Measurements from ENCODE around the gene IL1F10.
"Not testable (repeated sequence)": the region's sequence is repeated elsewhere in the genome, so short reads cannot be mapped to it uniquely, and the experiment has no call there.

The IL1F10 gene

DNA sequence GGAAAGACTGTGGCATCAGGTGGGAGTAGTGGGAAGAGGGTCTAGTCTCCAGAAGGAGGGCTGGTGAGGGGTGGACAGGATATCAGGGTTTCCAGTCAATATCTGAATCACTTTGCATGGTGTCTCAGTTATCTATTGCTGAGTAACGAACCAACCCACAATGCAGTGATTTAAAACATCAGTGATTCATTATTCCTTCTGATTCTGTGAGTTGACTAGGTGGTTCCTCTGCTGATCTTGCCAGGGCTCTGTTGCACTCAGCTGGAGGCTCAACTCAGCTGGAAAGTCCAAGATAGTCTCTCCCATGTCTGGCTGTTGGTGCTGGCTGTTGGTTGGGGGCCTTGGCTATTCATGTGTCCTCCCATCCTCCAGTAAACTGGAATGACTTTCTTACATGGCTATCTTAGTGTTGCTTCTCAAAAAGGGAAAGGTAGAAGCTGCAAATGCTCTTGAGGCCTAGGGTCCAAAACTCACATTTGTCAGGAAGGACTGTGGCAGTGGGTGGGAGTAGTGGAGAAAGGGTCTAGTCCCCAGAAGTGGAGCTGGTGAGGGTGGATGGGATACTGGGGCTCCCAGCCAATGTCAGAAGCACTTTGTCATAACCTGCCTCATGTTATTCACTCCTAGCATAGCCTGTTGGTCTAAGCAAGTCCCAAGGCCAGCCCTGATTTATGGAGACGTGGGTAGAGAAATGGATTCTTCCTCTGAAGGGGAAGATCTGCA, 13.9 kb downstream of the IL1F10 start:
- DNase-seq (ENCODE audit: low read depth): no peak

DNA sequence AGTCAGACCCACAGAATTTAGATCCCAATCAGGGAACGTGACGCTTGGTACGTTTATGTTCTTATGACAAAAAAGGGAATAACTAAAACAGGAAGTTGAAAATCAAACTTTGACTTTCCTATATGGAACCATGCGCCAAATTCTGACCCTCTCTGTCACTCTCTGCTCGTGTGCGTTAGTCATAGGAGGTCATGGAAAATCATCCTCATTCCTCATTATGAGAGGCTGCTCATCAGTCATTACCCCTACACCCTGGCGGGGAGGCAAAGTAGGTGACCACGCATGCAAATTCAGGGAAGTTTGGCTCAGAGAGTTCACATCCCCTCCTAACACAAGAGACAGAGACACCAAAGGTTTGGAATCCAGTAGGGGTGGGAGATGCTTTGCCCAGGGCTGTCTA, 15.5 kb downstream of the IL1F10 start:
- DNase-seq (ENCODE audit: low read depth): no peak

DNA sequence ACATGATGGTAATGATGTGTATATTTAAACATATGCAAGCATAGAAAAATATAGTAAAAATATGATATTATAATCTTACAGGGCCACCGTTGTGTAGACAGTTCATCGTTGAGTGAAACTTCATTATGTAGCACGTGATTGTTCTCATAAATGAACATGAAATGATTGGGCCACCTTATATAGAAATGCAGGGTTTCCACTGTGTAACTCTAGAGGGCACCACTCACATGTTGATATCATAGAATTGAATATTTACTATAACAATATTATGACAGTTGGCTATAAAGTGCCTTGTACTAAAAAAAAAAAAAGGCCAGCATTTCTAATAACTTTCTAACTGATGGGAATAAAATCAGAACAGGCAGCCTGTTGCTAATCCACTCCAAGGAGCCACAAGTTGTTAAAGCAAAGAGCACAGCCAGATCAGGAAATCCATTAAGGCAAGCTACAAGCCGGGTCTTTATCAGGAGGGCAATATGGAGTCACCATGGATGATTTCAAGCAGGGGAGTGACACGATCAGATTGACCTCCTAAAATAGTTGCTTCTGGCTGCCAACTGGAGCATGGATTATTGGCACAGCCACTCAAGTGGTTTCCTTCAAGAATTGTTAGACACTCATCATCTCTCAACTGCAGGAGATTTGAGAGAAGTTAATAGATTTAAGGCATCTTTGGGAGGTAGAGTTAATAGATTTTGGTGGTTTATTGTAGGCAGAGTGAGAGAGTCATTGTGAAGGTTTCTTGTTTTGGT, 16.7 kb downstream of the IL1F10 start:
- no peak for DNase-seq (ENCODE audit: low read depth)

GRCh38 chr2:113085542-113085941, 17.8 kb downstream of the IL1F10 start:
- no peak for DNase-seq (ENCODE audit: low read depth)

DNA sequence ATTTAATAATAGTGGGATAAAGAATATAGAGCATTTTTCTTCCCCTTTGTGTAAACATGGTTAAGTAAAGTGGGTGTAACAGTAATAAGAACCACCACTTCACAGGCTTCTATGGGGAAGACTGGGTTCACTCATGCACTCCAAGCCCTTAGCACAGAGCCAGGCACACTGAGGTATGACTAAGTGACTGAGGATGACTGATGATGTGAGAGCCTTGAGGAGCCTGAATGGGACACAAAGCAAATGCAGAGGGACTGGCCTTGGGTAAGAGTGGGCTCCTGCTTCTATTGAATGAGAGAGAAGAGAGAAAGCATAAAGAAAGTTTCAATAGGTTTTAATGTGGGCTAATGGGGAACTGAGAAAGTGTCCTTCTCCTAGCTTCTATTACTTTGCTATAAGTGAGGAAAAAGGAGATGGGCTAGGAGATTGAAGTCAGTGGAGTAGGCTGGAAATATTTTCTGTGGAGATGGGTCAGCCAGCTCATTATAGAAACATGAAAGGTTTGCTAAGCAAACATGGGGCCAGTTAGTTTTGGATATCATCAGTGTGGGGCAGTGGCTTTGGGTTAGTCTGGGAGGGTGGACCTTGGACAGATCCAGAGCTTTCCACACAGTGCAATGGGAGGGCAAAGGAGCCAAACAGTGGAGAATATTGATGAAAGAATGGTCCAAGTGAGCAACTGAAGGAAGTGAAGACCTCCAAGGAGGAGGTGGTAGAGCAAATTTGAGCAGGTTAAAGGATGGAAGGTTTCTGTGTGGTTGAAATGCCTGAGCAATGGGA, 20.6 kb downstream of the IL1F10 start:
- DNase-seq (ENCODE audit: low read depth): no peak

GRCh38 chr2:113089916-113090315, 22.1 kb downstream of the IL1F10 start:
- no peak for DNase-seq (ENCODE audit: low read depth)

DNA sequence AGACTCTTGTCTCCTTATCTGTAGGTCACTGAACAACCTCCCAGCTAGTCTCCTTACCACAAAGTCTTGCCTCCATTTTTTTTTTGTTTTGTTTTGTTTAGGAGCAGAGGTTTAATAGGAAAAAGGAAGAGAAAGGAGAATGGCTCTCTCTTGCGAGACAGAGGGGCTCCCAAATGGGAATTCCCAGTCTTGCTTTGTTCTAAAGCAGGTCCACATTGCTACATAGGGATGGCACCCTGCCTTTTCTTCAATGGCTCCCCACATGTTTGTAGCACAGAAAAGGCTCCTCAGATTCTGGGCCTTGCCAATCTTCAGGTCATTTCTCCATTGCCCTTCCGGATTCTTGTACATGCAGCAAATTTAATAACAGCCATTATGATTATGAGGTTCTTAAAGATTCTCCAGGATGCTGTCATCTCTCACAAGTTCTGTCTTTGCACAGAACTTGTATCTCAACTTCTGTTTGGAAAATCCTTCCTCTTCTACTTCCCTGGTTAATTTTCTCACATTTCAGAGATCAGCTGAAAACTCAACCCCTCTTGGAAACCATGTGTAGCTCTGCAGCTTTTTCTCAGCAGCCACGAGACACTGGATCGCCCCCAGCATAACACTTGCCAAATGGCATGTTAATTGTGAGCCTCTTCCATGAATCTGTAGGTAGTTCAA, 23.6 kb downstream of the IL1F10 start:
- no peak for DNase-seq (ENCODE audit: low read depth)

DNA sequence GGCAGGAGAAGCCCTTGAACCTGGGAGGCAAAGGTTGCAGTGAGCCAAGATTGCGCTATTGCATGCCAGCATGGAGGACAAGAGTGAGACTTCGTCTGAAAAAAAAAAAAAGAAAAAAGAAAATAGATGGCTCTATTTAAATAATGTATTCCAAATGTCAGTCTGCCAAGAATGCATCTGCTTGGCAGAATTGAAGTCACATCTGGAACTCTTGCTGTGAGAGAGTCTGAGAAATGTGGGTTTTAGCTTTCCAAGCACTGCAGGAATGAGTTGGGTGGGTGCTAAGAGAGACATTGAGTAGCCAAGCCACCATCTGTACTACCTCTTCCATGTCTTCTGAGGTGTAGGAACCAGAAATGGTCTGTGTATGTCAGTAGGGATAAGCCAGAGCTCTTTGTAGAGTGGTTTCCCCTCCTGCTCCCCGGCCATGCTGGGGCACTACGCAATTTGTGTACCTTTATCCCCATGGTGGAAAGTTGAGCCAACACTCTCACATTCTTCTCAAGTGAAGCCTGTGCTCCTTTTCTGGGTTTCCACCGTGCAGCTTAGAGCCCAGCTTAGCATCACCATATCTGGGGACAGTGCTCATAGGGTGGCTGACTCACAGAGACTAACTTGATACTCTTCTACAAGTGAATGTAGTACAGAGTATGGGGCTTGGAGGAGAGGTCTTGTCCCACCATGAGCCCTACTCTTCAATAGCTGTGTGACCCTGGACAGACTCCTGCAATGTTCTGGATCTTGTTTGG, 25.3 kb downstream of the IL1F10 start:
- no peak for DNase-seq (ENCODE audit: low read depth)

DNA sequence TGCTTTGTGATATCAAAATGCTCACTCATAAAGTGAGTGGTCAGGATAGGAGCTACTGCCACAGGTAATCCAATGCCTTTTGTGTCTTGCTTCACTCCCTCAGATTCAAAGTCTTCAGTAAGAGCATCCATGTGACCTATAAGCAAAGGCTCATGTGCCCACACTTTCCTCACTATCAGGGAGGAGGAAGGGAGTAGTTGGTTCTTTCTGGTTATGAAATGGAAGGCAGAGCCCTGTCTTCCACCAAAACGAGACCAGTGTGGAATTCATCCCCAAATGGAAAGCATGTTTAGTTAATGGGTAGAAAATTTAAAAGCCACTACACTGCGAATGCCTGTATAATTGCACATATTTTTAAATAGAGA, 25.8 kb downstream of the IL1F10 start:
- no peak for DNase-seq (ENCODE audit: low read depth)

- not testable (repeated sequence) for DNase-seq (ENCODE audit: low read depth)
Measured at GRCh38 chr2:113096306-113096705, 28.5 kb downstream of the IL1F10 start.

DNA sequence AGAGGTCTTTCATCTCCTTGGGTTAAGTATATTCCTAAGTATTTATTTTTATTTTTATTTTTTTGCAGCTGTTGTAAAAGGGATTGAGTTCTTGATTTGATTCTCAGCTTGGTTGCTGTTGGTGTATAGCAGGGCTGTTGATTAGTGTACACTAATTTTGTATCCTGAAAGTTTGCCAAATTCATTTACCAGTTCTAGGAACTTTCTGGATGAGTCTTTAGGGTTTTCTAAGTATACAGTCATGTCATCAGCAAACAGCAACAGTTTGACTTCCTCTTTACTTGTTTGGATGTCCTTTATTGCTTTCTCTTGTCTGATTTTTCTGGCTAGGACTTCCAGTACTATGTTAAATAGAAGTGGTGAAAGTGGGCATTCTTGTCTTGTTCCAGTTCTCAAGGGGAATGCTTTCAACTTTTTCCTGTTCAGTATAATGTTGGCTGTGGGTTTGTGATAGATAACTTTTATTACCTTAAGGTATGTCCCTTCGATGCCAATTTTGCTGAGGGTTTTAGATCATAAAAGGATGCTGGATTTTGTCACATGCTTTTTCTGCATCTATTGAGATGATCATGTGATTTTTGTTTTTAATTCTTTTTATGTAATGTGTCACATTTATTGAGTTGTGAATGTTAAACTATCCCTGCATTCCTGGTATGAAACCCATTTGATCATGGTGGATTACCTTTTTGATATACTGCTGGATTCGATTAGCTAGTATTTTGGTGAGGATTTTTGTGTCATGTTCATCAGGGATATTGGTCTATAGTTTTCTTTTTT, 29.3 kb downstream of the IL1F10 start:
- DNase-seq (ENCODE audit: low read depth): not testable (repeated sequence)

GRCh38 chr2:113098041-113098440, 30.3 kb downstream of the IL1F10 start:
- DNase-seq (ENCODE audit: low read depth): no peak

- no peak for DNase-seq (ENCODE audit: low read depth)
Measured at GRCh38 chr2:113098532-113098931, 30.8 kb downstream of the IL1F10 start.

DNA sequence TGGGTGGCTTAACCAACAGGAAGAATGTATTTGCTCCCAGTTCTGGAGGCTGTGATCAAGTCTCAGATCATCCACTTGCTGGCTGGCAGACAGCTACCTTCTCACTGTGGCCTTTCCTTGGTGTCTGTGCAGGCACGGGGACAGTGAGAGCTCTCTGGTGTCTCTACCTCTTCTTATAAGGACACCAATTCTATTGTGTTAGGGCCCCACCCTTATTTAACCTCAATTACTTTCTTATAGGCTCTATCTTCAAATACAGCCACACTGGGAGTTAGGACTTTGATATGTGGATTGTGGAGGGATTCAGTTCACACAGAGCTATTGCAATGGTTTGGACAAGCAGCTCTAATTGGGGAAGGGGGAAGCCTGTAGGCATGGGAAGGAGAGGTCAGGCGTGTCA, 34.4 kb downstream of the IL1F10 start:
- no peak for DNase-seq (ENCODE audit: low read depth)

- no peak for DNase-seq (ENCODE audit: low read depth)
Measured at GRCh38 chr2:113103277-113103676, 35.5 kb downstream of the IL1F10 start.

DNA sequence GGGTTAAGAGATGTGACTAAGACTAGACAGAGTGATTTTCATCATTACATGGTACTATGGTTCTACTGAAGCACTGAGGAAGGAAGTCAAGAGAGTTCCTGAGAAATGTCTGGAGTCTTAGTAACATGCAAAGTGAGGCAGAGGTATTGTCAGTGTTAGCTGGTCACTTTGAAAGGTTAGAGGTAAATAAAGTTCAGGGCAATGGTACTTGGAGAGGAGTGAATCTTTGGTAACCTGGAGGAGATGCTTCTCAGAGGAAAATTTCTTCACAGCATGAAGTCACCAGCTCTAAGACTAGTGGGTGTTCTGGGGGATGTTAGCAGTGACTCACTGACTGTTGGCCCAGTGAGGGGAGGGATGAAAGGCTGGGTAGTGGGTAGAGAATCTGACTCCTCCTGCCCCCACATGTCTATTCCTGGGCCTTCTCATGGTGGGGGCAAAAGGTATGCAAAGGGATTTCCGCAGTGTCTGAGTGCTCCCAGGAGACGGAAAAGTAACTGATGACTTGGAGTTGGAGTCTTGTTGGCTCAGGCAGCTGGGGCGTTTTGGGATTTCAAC, 36.4 kb downstream of the IL1F10 start:
- DNase-seq (ENCODE audit: low read depth): no peak

DNA sequence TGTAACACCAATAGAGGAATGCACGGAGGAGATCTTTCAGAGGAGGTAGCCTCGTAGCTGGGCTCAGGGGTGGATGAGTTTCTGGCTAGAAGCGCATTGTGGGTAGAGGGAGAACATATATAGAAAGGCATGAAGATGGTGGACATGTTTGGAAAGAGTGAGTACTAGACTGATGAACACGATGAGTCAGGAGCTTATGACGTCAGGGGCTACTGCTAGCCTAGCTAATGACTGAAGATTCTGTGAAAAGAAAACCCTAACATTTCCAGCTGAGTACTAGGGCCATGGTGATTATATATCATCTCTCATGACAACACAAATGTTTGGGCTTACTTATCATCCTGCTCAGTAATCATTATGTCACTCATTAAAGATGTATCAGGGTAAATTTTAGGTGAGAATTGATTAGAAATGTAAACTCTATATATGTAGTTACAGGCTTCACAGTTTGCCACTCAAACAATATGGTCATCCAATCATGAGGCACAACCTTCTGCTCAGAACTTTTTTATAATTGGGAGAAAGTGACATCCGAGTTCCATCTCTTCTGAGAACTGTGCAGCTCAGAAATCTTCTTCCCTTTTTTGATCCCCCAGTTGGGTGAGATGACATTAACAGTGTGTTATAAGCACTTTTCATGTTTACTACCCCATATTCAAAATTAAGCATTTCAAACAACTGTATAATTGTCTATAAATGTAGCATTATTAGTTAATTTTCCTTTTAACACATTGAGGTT, 37.4 kb downstream of the IL1F10 start:
- DNase-seq (ENCODE audit: low read depth): no peak

DNA sequence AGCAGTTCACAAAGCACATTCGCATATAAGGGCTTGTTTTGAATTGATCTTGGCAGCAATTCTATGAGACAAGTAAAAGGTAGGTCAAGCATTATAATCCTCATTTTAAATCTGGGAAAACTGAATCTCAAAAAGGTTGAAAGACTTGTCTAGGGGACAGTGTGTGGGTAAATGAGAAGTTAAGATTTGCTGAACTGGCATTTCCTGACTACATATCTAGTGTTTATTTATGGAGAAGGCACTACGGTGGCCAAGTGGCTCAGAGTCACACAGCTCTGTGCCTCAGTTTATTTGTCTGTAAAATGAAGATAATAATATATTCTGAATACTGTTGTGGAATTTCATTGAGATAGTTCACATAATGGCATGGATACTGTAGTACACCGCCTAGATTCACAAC, 43.4 kb downstream of the IL1F10 start:
- no peak for DNase-seq (ENCODE audit: low read depth)

- DNase-seq (ENCODE audit: low read depth): no peak
Measured at GRCh38 chr2:113111823-113112287, 44.1 kb downstream of the IL1F10 start.

- no peak for DNase-seq (ENCODE audit: low read depth)
Measured at GRCh38 chr2:113112441-113112840, 44.7 kb downstream of the IL1F10 start.

Data from stimulated activated CD8-positive, alpha-beta memory T cell treated with anti-CD3 and anti-CD28 coated beads, Interleukin-4, amount 100 ng/mL, for 24 hours (primary cell).